NK-92 (cell line): ENCODE measurements around the gene FCER1A.

Source experiments
- DNase-seq: peaks from one replicate; lab custom pipeline; 2025; ENCODE audit not compliant: unreplicated experiment; lab: John Stamatoyannopoulos, UW

Gene FCER1A

GRCh38 chr1:159302095-159302494, at the start of gene FCER1A:
Gene FCER1A, plus strand, starts transcription at chr1:159302336. Its CDS starts 29 bp downstream, at chr1:159302365.
- DNase-seq: no peak

GRCh38 chr1:159261311-159261710, 40.8 kb upstream of the FCER1A start:
- no peak for DNase-seq

GRCh38 chr1:159261721-159262494, 40.2 kb upstream of the FCER1A start:
- DNase-seq: no peak

GRCh38 chr1:159266832-159267231, 35.3 kb upstream of the FCER1A start:
- DNase-seq: no peak

- no peak for DNase-seq
These were observed 27.5 kb upstream of the FCER1A start for GRCh38 chr1:159274631-159275030.

GRCh38 chr1:159275891-159276290, 26.2 kb upstream of the FCER1A start:
- DNase-seq: no peak

GRCh38 chr1:159279773-159280172, 22.4 kb upstream of the FCER1A start:
- no peak for DNase-seq

GRCh38 chr1:159282118-159282517, 20.0 kb upstream of the FCER1A start:
- DNase-seq: no peak

GRCh38 chr1:159289060-159289459, 13.1 kb upstream of the FCER1A start:
- DNase-seq: no peak

- no peak for DNase-seq
These were observed 10.7 kb upstream of the FCER1A start for GRCh38 chr1:159291424-159291823.

- DNase-seq: no peak
These were observed 5.3 kb upstream of the FCER1A start for GRCh38 chr1:159296706-159297375.

GRCh38 chr1:159300146-159300545, 2.0 kb upstream of the FCER1A start:
- DNase-seq: no peak

- DNase-seq: no peak
These were observed 5.3 kb downstream of the FCER1A start for GRCh38 chr1:159307346-159308020.

- no peak for DNase-seq
These were observed 9.5 kb downstream of the FCER1A start for GRCh38 chr1:159311679-159312078.

GRCh38 chr1:159315381-159315780, 13.2 kb downstream of the FCER1A start:
- no peak for DNase-seq

- no peak for DNase-seq
These were observed 16.8 kb downstream of the FCER1A start for GRCh38 chr1:159318784-159319551.

GRCh38 chr1:159334797-159335196, 32.7 kb downstream of the FCER1A start:
- no peak for DNase-seq

- DNase-seq: no peak
These were observed 35.9 kb downstream of the FCER1A start for GRCh38 chr1:159338018-159338417.

GRCh38 chr1:159339536-159339935, 37.4 kb downstream of the FCER1A start:
- no peak for DNase-seq

GRCh38 chr1:159341736-159342135, 39.6 kb downstream of the FCER1A start:
- no peak for DNase-seq

GRCh38 chr1:159342761-159343425, 40.8 kb downstream of the FCER1A start:
- DNase-seq: no peak
